HG03097 (cell line): ENCODE results near the gene RPL41.
"Not testable (repeated sequence)": the region's sequence is repeated elsewhere in the genome, so short reads cannot be mapped to it uniquely, and the experiment has no call there.

Source experiments
- ATAC-seq: cut with Tn5 transposase; IDR thresholded peaks from one replicate; pipeline ENCODE4 v1.9.1; 2021; ENCODE audit not compliant: unreplicated experiment, low FRiP score

Gene RPL41

DNA sequence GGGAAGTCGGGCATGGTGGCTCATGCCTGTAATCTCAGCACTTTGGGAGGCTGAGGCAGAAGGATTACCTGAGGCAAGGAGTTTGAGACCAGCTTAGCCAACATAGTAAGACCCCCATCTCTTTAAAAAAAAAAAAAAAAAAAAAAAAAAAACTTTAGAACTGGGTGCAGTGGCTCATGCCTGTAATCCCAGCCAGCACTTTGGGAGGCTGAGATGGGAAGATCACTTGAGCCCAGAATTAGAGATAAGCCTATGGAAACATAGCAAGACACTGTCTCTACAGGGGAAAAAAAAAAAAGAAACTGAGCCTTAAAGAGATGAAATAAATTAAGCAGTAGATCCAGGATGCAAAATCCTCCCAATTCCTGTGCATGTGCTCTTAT lies 13.8 kb upstream of the RPL41 start:
- no peak for ATAC-seq

- ATAC-seq = no peak
Observed at GRCh38 chr12:56103066-56103711, 13.2 kb upstream of the RPL41 start.

- no peak for ATAC-seq
Observed at GRCh38 chr12:56103823-56104108, 12.7 kb upstream of the RPL41 start.

DNA sequence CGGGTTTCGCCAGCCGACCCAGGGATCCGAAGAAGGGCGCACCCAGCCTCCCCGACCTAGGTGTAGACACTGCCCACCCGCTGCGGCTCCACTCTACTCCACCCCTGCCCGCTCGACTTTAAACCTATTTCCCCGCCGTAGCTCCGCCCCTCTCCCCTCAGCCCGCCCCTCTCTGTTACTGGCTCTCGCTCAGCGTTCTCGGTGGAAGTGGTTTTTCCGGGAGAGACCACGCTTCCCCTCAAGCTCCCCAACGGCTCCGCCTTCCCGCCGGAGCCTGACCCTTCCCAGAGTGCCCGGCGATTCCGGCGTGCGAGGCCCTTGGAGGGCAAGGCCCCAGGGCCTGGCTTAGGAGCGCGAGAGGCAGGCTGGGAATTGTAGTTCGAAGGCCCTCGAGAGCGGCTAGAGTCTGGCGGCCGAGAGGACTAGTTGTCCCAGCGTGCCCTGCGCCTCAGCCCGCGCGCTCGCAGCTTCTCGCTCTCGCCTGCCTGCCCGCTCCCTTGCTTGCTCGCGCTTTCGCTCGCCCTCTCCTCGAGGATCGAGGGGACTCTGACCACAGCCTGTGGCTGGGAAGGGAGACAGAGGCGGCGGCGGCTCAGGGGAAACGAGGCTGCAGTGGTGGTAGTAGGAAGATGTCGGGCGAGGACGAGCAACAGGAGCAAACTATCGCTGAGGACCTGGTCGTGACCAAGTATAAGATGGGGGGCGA lies 12.2 kb upstream of the RPL41 start, which contains the start of gene PA2G4:
Gene PA2G4, plus strand, starts transcription at position 451 of the 706 bp plus-strand sequence. Its CDS starts 179 bp downstream, at position 630.
- peak; percentile 97 for ATAC-seq

DNA sequence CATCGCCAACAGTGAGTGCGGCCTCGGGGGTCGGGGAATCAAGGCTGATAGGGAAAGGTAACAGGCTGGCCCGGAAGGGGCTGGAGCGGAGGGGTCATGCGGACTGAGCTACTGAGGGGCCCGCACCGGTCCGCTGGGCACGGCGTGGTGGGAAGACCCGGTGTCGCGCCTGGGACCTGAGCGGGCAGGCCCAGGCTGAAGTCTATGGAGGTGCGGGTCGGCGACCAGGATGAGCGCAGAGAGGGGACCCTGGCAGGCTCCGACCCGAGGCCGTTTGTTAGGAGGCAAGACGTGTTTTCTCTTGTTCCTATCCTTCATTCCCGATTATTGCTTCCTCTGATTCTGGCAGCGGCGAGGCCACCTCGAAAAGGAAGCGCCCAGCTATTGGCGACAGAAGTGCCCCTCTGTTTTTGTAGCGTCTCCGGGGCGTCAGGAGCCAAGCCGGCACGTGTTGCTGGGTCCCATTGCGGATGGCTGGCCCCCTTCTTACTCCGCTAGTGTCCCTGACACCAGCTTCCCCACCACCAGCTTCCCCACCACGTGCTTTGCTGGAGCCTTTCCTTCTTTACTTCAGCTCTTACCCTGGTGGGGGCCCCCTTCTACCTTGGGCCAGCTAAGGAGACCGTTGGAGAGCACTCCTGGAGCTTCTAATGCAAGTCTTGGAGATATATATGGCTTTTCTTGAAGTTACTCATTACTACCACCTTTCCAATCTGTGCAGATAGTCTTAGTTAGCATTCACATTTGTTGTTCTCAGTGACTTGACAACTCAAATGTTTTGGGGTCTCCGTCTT lies 11.4 kb upstream of the RPL41 start:
- ATAC-seq = peak; percentile 4

DNA sequence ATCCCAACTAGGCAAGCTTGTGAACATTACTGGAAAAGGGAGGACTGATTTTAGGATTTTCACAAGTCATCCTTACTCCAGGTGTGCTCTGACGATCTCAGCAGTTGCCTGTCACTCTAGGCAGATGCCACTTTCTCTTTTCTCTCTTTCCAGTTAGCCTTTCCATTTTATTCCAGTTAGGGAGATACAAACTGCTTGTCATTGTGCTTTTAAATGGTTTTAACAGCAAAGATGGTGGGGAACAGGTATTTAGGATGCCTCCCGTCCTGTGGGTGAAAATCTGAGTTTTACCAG lies 10.9 kb upstream of the RPL41 start:
- no peak for ATAC-seq

DNA sequence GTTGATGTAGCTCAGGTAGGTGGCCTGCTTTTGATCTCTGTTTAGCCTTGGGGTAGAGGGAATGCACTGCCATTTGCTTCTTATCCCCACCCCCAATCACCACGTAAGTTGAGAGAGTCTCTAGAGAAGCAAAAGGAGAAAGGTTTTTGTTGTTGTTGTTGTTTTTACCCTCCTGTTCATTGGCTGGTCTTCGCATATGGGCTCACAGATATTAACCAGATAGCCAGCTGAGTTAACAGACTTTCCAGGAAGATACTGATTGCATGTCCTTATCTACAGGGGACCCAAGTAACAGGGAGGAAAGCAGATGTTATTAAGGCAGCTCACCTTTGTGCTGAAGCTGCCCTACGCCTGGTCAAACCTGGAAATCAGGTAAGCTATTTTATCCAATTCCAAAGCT lies 9.2 kb upstream of the RPL41 start:
- no peak for ATAC-seq

GRCh38 chr12:56110571-56110970 lies 5.9 kb upstream of the RPL41 start:
- ATAC-seq = no peak

- no peak for ATAC-seq
Observed at GRCh38 chr12:56114084-56114483, 2.3 kb upstream of the RPL41 start.

DNA sequence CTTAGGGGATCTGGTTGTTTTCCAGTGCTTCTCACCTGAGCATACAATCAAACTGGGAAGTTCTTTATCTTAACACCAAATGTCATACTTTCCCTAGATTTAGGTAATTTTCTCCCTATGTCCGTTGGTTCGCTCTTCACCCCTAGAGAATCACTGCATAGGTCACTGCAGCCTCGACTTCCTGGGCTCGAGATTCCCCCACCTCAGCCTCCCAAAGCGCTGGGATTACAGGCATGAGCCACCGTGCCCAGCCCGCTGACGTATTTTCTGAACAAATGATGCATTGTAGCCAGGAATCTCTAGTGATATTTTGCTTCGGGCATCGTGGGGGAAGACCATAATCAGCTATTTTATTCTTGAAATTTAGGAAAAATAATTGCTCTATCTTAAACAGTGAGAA lies 1.1 kb upstream of the RPL41 start:
- ATAC-seq = no peak

DNA sequence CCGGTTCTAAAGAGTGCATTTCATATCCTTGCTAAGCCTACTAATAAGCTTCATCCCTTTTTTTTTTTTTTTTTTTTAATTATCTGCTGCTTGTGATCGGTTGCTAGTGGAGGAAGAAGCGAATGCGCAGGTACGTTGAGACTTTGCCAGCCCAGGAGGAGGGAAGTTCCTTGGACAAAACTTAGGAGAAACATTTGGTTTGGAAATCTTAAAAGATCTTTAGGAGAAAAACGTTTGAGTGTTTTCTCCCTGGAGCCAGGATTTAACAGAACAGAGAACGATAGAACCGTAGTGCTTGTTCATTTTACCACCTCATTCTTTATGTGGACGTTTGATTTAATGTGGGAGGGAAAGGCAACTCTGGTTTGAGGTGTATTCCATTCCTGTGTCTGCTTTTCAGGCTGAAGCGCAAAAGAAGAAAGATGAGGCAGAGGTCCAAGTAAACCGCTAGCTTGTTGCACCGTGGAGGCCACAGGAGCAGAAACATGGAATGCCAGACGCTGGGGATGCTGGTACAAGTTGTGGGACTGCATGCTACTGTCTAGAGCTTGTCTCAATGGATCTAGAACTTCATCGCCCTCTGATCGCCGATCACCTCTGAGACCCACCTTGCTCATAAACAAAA lies 761 bp downstream of the RPL41 start:
- not testable (repeated sequence) for ATAC-seq

DNA sequence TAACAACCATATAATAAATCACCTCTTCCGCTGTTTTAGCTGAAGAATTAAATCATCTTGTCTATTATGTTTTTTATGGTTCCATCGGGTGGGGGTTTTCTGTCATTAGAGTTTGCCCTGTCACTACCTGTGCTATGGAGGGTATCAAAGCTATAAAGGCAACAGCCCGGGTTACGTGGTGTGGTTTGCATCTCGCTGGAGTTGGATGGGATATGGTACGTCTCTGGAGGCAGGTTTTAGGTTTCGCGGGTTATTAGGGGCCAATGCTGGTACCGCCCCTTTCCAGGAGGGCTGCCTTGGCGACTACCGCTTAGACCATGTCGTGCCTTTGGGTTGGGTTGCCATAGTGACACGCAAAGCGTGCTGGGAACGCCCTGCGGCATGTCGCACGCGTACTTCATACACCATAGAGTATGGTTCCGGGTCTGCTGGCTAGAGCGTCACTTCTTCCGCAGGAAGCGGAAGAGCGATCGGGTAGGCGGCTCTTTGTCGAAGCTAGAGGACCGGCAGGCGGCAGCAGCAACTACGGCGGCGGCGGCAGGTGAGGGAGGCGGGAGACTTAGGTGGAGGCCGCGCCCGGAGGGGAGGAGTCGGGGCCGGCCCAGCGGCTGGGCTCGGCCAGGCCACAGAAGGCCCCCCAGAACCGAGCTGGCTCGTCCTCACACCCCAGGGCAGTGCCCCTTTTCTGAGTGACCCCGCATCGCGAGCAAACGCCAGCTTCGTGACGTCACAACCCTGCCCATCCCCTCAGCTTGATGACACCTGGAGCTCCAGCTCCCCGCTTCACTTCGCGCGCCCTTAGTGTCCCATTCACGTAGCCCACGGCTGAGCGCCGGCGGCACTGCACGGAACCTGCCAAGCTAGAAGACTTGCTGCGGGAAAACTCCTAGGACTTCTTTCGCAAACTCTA lies 1.6 kb downstream of the RPL41 start, which contains the start of gene ZC3H10:
Gene ZC3H10, plus strand, starts transcription at position 489 of the 910 bp plus-strand sequence. CDS start 2,297 bp downstream, outside the sequence.
- ATAC-seq = peak; percentile 82

DNA sequence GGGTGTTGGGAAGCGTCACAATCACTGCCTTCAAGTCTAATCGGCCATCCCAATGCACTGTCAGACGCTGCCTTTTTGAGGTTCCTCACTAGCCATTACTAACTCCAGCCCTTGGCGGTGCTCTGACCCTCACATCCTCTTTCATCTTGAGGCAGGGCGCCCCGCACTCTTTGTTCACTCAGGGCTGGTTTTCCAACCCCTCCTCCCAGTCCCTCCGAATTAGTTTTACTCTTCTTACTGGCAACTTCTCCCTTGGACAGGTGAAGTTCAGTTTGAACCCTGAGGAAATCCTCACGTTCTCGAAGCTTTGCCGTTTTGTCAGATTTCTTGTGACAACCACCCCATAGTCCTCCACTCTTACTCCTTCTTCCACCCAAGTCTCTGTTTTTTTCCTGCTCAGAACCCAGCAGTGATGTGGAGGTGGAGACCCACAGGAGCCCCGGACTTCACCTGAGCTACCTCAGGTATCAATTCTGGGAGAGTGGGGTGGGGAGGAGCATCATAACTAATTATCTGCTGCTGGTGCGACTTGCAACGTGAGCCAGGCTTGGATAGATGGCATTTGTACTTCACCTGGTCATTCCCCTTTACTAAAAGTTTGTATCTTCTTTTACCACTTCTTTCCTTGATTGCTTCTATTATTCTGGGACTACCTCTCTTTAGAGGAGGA lies 2.4 kb downstream of the RPL41 start:
- no peak for ATAC-seq

DNA sequence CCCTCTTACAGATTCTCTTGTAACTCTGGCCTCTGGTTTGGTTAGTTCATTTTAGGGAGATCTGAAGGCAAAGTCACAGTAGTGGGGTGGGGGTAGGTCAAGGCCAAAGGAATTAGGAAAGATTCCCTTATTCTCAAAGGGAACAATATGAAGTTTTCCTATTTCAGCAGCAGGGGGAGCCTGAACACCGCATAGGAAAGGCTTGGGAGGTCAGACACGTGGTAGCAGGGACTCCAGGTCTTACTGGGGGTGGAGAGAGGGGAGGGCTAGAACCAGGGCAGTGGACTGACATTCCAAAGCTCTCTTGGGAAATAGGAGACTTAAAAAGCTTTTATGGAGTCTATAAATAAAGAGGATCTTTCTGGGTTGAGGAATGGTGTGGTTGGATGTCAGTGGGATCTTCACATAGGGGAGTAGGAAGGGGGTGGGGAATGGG lies 2.9 kb downstream of the RPL41 start:
- no peak for ATAC-seq

DNA sequence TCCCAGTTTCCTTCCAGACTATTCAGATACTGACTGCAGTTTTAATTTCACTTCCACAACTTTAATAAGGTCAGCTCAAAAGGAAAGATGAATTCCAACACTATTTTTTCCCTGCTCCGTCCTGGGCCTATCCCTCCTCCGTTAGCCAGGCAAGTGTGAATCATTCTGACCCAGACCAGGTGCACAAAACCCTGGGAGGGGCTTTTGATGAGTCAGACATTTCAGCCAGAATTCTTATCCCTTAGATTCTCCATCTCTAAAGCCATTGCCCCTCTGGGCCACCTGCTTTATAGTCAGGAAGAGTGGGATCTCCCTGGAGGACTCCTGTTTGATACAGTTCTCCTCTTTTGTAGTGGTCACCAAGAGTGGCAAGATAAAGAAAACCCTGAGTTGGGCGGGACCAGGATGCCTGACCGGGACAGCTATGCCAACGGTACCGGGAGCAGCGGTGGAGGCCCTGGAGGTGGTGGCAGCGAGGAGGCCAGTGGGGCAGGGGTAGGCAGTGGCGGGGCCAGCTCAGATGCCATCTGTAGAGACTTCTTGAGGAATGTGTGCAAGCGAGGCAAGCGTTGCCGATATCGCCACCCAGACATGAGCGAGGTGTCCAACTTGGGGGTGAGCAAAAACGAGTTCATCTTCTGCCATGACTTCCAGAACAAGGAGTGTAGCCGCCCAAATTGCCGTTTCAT lies 3.9 kb downstream of the RPL41 start:
- ATAC-seq = no peak

DNA sequence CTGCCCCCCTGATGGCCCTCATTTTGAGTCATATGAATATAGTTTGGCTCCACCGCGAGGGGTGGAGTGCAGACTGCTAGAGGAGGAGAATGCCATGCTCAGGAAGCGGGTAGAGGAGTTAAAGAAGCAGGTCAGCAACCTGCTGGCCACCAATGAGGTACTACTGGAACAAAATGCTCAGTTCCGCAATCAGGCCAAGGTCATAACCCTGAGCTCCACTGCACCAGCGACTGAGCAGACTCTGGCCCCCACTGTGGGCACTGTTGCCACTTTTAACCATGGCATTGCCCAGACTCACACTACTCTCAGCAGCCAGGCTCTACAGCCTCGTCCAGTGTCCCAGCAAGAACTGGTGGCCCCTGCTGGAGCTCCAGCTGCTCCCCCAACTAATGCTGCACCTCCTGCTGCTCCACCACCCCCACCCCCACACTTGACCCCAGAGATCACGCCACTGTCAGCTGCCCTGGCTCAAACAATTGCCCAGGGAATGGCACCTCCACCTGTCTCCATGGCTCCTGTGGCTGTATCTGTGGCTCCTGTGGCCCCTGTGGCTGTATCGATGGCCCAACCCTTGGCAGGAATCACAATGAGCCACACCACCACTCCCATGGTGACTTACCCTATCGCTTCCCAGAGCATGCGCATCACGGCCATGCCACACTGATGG lies 4.9 kb downstream of the RPL41 start:
- no peak for ATAC-seq

DNA sequence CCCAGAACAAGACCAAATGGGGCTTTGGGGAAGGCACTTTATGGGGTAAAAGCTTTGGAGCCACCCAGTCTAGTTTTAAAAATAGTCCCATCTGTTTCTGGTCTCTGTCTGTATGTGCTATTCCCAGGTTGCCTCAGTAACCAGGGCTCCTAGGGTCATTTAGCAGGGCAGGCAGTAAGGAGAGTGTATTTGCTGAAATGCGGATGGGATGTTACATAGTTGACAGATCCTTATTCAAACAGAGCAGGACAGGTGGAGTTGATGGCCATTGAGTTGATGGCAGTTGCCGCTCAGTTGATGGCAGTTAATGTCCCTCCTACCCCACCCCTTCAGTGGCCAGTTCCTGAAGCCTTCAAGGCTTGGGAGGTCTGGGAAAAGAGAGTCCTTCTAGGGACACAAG lies 6.2 kb downstream of the RPL41 start:
- ATAC-seq = no peak

DNA sequence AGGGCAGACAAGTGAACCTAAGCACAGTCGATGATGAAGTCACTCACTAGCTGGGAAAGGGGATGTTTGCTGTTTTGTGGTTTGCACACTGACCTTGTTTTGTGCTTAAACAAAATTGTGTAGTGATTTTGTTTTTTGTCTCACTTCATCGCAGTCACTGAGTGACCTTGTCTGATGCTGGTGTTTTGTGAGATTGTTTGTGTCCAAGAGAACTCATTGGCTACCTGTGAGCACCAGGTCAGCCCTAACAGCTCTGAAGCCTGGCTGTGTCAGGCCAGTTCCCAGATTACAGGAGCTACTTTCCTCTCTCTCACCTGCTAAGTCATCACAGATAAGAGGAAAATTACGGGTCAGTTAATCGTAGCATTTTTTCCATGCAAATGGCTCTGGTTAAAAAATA lies 7.7 kb downstream of the RPL41 start:
- ATAC-seq = no peak
